Neuronal stem cell (in vitro differentiated cells): Measurements from ENCODE around the gene SLC26A8.
"Not testable (repeated sequence)": the region's sequence is repeated elsewhere in the genome, so short reads cannot be mapped to it uniquely, and the experiment has no call there.

Source experiments
- DNase-seq: peaks from one replicate; pipeline ENCODE4 v3.0.0-alpha.2; 2013; ENCODE audit warnings: low spot score
- H2AFZ ChIP-seq: one replicate; pipeline ENCODE4 v1.6.1; 2013; ENCODE audit warnings: mild to moderate bottlenecking, low read length, inconsistent platforms
- H2AK5ac ChIP-seq: 2 replicates; pipeline ENCODE4 v1.6.1; 2013; ENCODE audit warnings: low read depth, mild to moderate bottlenecking, inconsistent platforms, low read length, moderate library complexity, mixed read lengths
- H2BK120ac ChIP-seq: 2 replicates; pipeline ENCODE4 v1.6.1; 2013; ENCODE audit warnings: low read depth, mild to moderate bottlenecking, inconsistent platforms, low read length, moderate library complexity, mixed read lengths
- H2BK12ac ChIP-seq: one replicate; pipeline ENCODE4 v1.6.1; 2013; ENCODE audit warnings: low read length, inconsistent platforms
- H2BK15ac ChIP-seq: 2 replicates; pipeline ENCODE4 v1.6.1; 2013; ENCODE audit warnings: mild to moderate bottlenecking, low read length, inconsistent platforms, mixed read lengths
- H2BK5ac ChIP-seq: one replicate; pipeline ENCODE4 v1.6.1; 2013; ENCODE audit warnings: inconsistent platforms, mild to moderate bottlenecking, low read length, moderate library complexity
- H3K14ac ChIP-seq: one replicate; pipeline ENCODE4 v1.6.1; 2013; ENCODE audit warnings: low read length, inconsistent platforms
- H3K18ac ChIP-seq: 2 replicates; pipeline ENCODE4 v1.6.1; 2013; ENCODE audit warnings: low read length, inconsistent platforms
- H3K23ac ChIP-seq: 2 replicates; pipeline ENCODE4 v1.6.1; 2013; ENCODE audit warnings: low read depth, mild to moderate bottlenecking, mixed read lengths, low read length, inconsistent platforms; ENCODE audit not compliant: poor library complexity
- H3K27ac ChIP-seq: replicated peaks from 3 replicates; pipeline ENCODE4 v1.5.1; 2013; ENCODE audit warnings: low read length, inconsistent platforms
- H3K27me3 ChIP-seq, 3 experiments: 2 replicates each; pipeline ENCODE4 v1.6.1; 2013; ENCODE audit warnings: low read length in 3 of 3, mild to moderate bottlenecking in 2 of 3, inconsistent platforms in 1 of 3, low read depth in 1 of 3, mixed read lengths in 1 of 3, moderate library complexity in 1 of 3; ENCODE audit not compliant: control insufficient read depth in 3 of 3, insufficient read depth in 3 of 3
- H3K36me3 ChIP-seq, 2 donors: replicated peaks in 1 of 2; 2 replicates each; pipeline ENCODE4 v1.6.1; 2013; ENCODE audit warnings: low read length in 2 of 2; ENCODE audit not compliant: control insufficient read depth in 2 of 2, insufficient read depth in 2 of 2
- H3K4ac ChIP-seq: 2 replicates; pipeline ENCODE4 v1.6.1; 2013; ENCODE audit warnings: inconsistent platforms, mild to moderate bottlenecking, low read length, moderate library complexity
- H3K4me1 ChIP-seq, 2 donors: 1 replicate in 1 of 2; 2 replicates in 1 of 2; pipeline ENCODE4 v1.6.1; 2013; ENCODE audit warnings: low read length in 2 of 2, low read depth in 1 of 2; ENCODE audit not compliant: control insufficient read depth in 2 of 2, insufficient read depth in 1 of 2
- H3K4me2 ChIP-seq: one replicate; pipeline ENCODE4 v1.6.1; 2013; ENCODE audit warnings: mild to moderate bottlenecking, low read length, inconsistent platforms; ENCODE audit not compliant: insufficient read depth, poor library complexity, severe bottlenecking
- H3K4me3 ChIP-seq, 2 donors: 2 replicates each; pipeline ENCODE4 v1.5.1; 2013; ENCODE audit warnings: low read length in 2 of 2, mild to moderate bottlenecking in 2 of 2, inconsistent platforms in 1 of 2, moderate library complexity in 1 of 2
- H3K79me1 ChIP-seq: one replicate; pipeline ENCODE4 v1.6.1; 2013; ENCODE audit warnings: low read depth, mild to moderate bottlenecking, inconsistent platforms, low read length, moderate library complexity
- H3K9ac ChIP-seq: one replicate; pipeline ENCODE4 v1.6.1; 2013; ENCODE audit warnings: mild to moderate bottlenecking, low read depth, low read length, inconsistent platforms; ENCODE audit not compliant: poor library complexity
- H3K9me3 ChIP-seq, 2 donors: replicated peaks in 1 of 2; 2 replicates each; pipeline versions ENCODE3 to v1.6.1; 2013; ENCODE audit warnings: low read length in 2 of 2, mild to moderate bottlenecking in 2 of 2, inconsistent platforms in 1 of 2, low read depth in 1 of 2, mixed read lengths in 1 of 2, moderate library complexity in 1 of 2; ENCODE audit not compliant: control insufficient read depth in 2 of 2, insufficient read depth in 1 of 2
- H4K8ac ChIP-seq: one replicate; pipeline ENCODE4 v1.6.1; 2013; ENCODE audit warnings: low read depth, mild to moderate bottlenecking, inconsistent platforms, low read length, moderate library complexity
- H4K91ac ChIP-seq: one replicate; pipeline ENCODE4 v1.6.1; 2013; ENCODE audit warnings: low read length, low read depth, mild to moderate bottlenecking, inconsistent platforms; ENCODE audit not compliant: poor library complexity
- WGBS, 2 donors: extraction: QIAGEN DNeasy Blood & Tissue Kit; methylation state at CpG; one replicate each; pipeline ENCODE4 v1.1.7; 2013; ENCODE audit warnings: missing lambda C conversion rate in 2 of 2, mixed read lengths in 1 of 2; ENCODE audit not compliant: insufficient read length in 2 of 2, insufficient replicate concordance in 1 of 2; ENCODE audit errors: extremely low coverage in 2 of 2; 5-methylcytosine and 5-hydroxymethylcytosine counted together

Gene SLC26A8

GRCh38 chr6:35916893-35917292 is 107.5 kb downstream of the SLC26A8 start:
- H3K14ac ChIP-seq, H3K27ac ChIP-seq, H3K4me2 ChIP-seq, H2BK15ac ChIP-seq, H2BK120ac ChIP-seq, H4K91ac ChIP-seq, H3K79me1 ChIP-seq, H3K4me1 ChIP-seq, H3K9ac ChIP-seq, H3K23ac ChIP-seq, H3K27me3 ChIP-seq, H3K18ac ChIP-seq, H2BK12ac ChIP-seq, H3K4ac ChIP-seq, H2AFZ ChIP-seq, H4K8ac ChIP-seq, H3K4me3 ChIP-seq, H2AK5ac ChIP-seq, H2BK5ac ChIP-seq, DNase-seq: not testable (repeated sequence)
- no CpG with 5 or more reads among the region's 6 CpGs for WGBS, 2 donors
- H3K9me3 ChIP-seq: peaks cover under 1 to 13% of the 10 kb centered on the region in 2 donors
- peaks cover 14 to 56% of the 10 kb centered on the region in 2 donors for H3K36me3 ChIP-seq

GRCh38 chr6:35916056-35916455 is 108.4 kb downstream of the SLC26A8 start:
- no peak for DNase-seq
- no peak overlapping the region for H2AFZ ChIP-seq
- WGBS, 2 donors: no CpG with 5 or more reads among the region's 3 CpGs
- no peak overlapping the region for H3K4me2 ChIP-seq
- no peak overlapping the region for H3K4me3 ChIP-seq
- peaks cover 15 to 64% of the 10 kb centered on the region in 2 donors for H3K36me3 ChIP-seq
- no peaks in the 10 kb centered on the region for H3K27me3 ChIP-seq
- H3K9me3 ChIP-seq: peaks cover 3 to 21% of the 10 kb centered on the region in 2 donors
- no peak overlapping the region for H3K4ac ChIP-seq
- H3K27ac ChIP-seq: no peak overlapping the region
- H2BK5ac ChIP-seq: no peak overlapping the region
- no peak overlapping the region for H4K8ac ChIP-seq
- no peak overlapping the region for H2BK12ac ChIP-seq
- peaks cover 10% of the 10 kb centered on the region for H3K79me1 ChIP-seq
- H2BK120ac ChIP-seq: no peak overlapping the region
- no peak overlapping the region for H3K23ac ChIP-seq
- no peak overlapping the region for H2AK5ac ChIP-seq
- H4K91ac ChIP-seq: no peak overlapping the region
- no peak overlapping the region for H2BK15ac ChIP-seq
- H3K4me1 ChIP-seq: peaks cover 0 to 8% of the 10 kb centered on the region in 2 donors
- H3K9ac ChIP-seq: no peak overlapping the region
- no peak overlapping the region for H3K14ac ChIP-seq
- no peak overlapping the region for H3K18ac ChIP-seq

GRCh38 chr6:35914536-35914935 is 109.9 kb downstream of the SLC26A8 start:
- H3K18ac ChIP-seq: no peak overlapping the region
- H4K91ac ChIP-seq: no peak overlapping the region
- no peak overlapping the region for H3K14ac ChIP-seq
- H2AK5ac ChIP-seq: no peak overlapping the region
- H3K4ac ChIP-seq: no peak overlapping the region
- H3K27me3 ChIP-seq: no peaks in the 10 kb centered on the region
- no peak overlapping the region for H2AFZ ChIP-seq
- H3K36me3 ChIP-seq: peaks cover 21 to 79% of the 10 kb centered on the region in 2 donors
- DNase-seq: no peak
- H3K4me1 ChIP-seq: peaks cover 0 to 5% of the 10 kb centered on the region in 2 donors
- no peak overlapping the region for H3K4me3 ChIP-seq
- WGBS, 2 donors: no CpG with 5 or more reads among the region's 6 CpGs
- no peak overlapping the region for H2BK120ac ChIP-seq
- H3K23ac ChIP-seq: no peak overlapping the region
- H3K9ac ChIP-seq: no peak overlapping the region
- H3K9me3 ChIP-seq: peaks cover 9 to 36% of the 10 kb centered on the region in 2 donors
- H2BK5ac ChIP-seq: no peak overlapping the region
- no peak overlapping the region for H3K4me2 ChIP-seq
- H4K8ac ChIP-seq: no peak overlapping the region
- no peak overlapping the region for H3K27ac ChIP-seq
- no peak overlapping the region for H2BK12ac ChIP-seq
- no peak overlapping the region for H2BK15ac ChIP-seq
- H3K79me1 ChIP-seq: peaks cover 6% of the 10 kb centered on the region

DNA sequence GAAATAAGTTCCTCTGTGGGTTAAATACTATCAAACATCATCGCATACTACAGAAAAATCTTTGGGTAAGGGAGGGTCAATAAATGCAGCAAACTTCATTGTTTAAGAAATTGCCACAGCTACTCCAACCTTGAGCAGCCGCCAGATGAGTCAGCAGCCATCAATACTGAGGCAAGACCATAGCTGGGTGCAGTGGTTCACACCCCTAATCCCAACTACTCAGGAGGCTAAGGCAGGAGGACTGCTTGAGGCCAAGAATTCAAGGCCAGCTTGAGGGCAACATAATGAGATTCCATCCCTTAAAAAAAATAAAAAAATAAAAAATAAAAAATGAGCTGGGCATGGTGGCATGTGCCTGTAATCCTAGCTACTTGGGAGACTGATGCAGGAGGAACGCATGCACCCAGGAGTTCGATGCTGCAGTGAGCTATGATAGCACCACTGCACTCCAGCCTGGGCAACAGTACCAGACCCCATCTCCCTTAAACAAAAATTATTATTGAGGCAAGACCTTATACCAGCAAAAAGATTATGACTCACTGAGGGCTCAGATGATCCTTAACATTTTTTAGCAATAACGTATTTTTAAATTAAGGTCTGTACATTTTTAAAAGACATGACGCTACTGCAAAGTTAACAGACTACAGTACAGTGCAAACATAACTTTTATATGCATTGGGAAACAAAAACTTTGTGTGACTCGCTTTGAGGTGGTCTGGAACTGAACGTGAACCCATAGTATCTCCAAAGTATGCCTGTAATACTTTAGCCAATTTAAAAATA is 112.4 kb downstream of the SLC26A8 start:
- Histone ChIP-seq H3K4me1 (no peaks in the 10 kb centered on the region), H3K27me3 (no peaks in the 10 kb centered on the region), H3K36me3 (peaks cover 28 to 89% of the 10 kb centered on the region in 2 donors), H2BK15ac (no peak overlapping the region), H4K8ac (no peak overlapping the region), H2BK12ac (no peak overlapping the region), H2AFZ (no peak overlapping the region), H2BK120ac (no peak overlapping the region), H2BK5ac (no peak overlapping the region), H4K91ac (no peak overlapping the region), H3K4ac (no peak overlapping the region), H3K27ac (no peak overlapping the region), H2AK5ac (no peak overlapping the region), H3K4me2 (no peak overlapping the region), H3K9me3 (peaks cover 19 to 55% of the 10 kb centered on the region in 2 donors), H3K79me1 (peaks cover 10% of the 10 kb centered on the region), H3K4me3 (no peak overlapping the region), H3K14ac (no peak overlapping the region), H3K9ac (no peak overlapping the region), H3K18ac (no peak overlapping the region), H3K23ac (no peak overlapping the region)
- no CpG with 5 or more reads among the region's 8 CpGs for WGBS, 2 donors
- DNase-seq: no peak
